ENCODE data around the gene MCF2L.

Gene MCF2L

GRCh38 chr13:113034451-113035212 is 65.6 kb downstream of the MCF2L start:
- DNase-seq = no peak

GRCh38 chr13:113035213-113035800 is 66.3 kb downstream of the MCF2L start:
- DNase-seq = no peak

- no peak for DNase-seq
These were observed 67.4 kb downstream of the MCF2L start for GRCh38 chr13:113036401-113036800.

GRCh38 chr13:113040031-113040430 is 71.0 kb downstream of the MCF2L start:
- DNase-seq = no peak

GRCh38 chr13:113040597-113041292 is 71.7 kb downstream of the MCF2L start:
- DNase-seq = no peak

GRCh38 chr13:113041293-113041690 is 72.3 kb downstream of the MCF2L start:
- no peak for DNase-seq

- no peak for DNase-seq
These were observed 72.9 kb downstream of the MCF2L start for GRCh38 chr13:113041896-113042295.

- DNase-seq = no peak
These were observed 73.4 kb downstream of the MCF2L start for GRCh38 chr13:113042456-113042855.

GRCh38 chr13:113043001-113043630 is 74.1 kb downstream of the MCF2L start:
- DNase-seq = no peak

GRCh38 chr13:113043931-113044330 is 74.9 kb downstream of the MCF2L start:
- no peak for DNase-seq

- no peak for DNase-seq
These were observed 75.5 kb downstream of the MCF2L start for GRCh38 chr13:113044391-113045114.

- DNase-seq = no peak
These were observed 76.5 kb downstream of the MCF2L start for GRCh38 chr13:113045251-113046127.

GRCh38 chr13:113046128-113046882 is 77.3 kb downstream of the MCF2L start:
- no peak for DNase-seq

- DNase-seq = no peak
These were observed 77.8 kb downstream of the MCF2L start for GRCh38 chr13:113046883-113047244.

GRCh38 chr13:113047587-113047986 is 78.6 kb downstream of the MCF2L start:
- no peak for DNase-seq

GRCh38 chr13:113048766-113049165 is 79.8 kb downstream of the MCF2L start:
- DNase-seq = no peak

GRCh38 chr13:113049521-113049941 is 80.5 kb downstream of the MCF2L start:
- no peak for DNase-seq

- no peak for DNase-seq
These were observed 81.0 kb downstream of the MCF2L start for GRCh38 chr13:113049981-113050380.

- no peak for DNase-seq
These were observed 81.9 kb downstream of the MCF2L start for GRCh38 chr13:113050734-113051431.

- no peak for DNase-seq
These were observed 82.6 kb downstream of the MCF2L start for GRCh38 chr13:113051641-113052040.

All from activated CD8-positive, alpha-beta memory T cell treated with anti-CD3 and anti-CD28 coated beads for 24 hours (primary cell).